Stimulated activated CD8-positive, alpha-beta memory T cell treated with anti-CD3 and anti-CD28 coated beads, Interleukin-12 subunit alpha, Interleukin-12 subunit beta, amount 100 ng/mL, for 24 hours (primary cell): ENCODE results near the gene ZNF496.
"Not testable (repeated sequence)": the region's sequence is repeated elsewhere in the genome, so short reads cannot be mapped to it uniquely, and the experiment has no call there.

Source experiments
- DNase-seq: peaks from one replicate; pipeline ENCODE4 v3.0.0-alpha.2; 2020; ENCODE audit errors: extremely low read depth

Gene ZNF496

DNA sequence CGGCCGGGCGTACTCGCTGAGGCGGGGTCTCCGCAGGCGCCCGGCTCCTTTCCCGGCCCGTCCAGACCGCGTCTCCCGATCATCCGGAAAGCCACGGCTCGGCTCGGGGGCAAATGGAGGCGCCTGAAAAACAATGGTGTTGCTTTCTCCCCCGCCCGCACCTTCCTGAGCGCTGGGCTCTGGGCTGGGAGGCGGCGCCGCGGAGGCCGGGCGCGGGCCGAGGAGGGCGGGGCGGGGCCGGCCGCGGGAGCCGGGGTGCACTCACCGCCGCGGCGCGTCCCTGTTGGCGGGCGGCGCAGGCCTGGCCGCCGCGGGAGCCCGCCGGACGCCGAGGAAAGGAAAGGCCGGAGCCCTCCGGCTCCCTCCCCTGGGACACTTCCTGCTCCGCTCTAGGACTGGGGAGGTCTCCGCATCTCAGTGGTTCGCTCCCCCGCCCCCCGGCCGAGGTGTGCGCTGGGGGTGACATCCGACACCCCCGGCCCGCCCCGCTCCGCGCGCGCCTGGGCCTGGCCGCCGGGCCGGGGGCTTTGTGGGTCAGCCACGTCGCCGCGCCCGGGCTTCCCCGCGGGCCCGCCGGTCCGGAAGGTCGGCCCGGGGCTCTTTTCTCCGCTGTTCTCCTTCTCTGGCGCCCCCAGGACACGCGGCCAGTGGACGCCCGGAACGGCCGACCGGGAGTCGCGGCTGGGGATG is at the start of gene ZNF496:
ZNF496 (minus strand) TSS at position 343 of the 690 bp plus-strand sequence. CDS start 2,289 bp downstream, outside the sequence.
- DNase-seq: no peak

DNA sequence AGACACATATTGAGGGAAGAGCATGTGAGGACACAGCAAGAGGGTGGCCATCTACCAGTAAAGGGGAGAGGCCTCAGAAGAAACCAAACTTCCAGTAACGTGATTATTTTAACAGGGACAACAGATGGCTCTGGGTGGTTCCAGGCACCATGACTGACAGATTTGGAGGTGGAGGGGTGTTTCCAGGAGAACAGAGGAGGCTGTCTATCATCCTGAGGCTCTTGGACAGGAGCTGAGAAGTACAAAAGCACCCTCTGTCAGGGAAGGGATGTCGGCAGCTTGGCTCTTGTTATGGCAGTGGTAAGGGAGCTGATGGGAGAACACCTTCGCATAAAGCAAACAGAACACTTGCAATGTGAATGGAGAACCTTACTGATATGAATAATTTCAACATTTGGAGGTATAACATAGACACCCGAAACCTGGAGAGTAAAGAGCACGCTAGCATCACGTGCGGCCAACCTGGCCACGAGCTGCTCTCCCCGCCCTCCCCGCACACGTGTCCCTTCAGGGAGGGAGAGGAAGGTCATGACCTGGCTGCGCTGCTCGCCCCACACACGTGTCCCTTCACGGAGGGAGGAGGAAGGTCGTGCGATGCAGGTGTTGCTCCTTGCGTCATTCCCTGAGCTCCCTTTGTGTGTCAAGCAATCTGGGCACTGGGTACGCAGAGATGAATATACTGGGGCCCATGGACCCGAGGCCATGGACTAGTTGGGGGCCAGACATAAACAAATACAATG is 46.8 kb upstream of the ZNF496 start:
- DNase-seq: no peak

DNA sequence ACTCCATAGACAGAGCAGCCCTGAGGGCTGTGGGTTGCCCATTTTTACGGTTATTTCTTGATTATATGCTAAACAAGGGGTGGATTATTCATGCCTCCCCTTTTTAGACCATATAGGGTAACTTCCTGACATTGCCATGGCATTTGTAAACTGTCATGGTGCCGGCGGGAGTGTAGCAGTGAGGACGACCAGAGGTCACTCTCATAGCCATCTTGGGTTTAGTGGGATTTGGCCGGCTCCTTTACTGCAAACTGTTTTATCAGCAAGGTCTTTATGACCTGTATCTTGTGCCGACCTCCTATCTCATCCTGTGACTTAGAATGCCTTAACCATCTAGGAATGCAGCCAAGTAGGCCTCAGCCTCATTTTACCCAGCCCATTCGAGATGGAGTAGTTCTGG is 46.0 kb upstream of the ZNF496 start:
- not testable (repeated sequence) for DNase-seq

DNA sequence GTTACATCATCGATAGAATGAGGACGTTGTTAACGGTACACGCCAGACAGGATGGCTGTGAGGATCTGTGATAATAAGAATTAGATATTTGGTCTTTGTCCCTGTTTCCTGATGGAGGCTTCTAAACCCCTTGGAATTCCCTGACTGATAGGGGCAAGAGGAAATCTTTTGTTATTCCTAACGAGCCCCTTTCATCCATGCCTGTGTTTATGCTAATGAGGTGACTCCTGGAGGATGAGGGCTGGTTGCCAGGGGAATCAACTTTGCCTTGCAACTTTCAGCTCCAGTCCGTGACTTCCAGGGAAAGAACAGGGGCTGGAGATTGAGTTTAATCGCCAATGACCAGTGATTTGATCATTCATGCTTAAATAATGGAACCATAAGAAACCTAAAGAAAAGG is 45.0 kb upstream of the ZNF496 start:
- DNase-seq: no peak

DNA sequence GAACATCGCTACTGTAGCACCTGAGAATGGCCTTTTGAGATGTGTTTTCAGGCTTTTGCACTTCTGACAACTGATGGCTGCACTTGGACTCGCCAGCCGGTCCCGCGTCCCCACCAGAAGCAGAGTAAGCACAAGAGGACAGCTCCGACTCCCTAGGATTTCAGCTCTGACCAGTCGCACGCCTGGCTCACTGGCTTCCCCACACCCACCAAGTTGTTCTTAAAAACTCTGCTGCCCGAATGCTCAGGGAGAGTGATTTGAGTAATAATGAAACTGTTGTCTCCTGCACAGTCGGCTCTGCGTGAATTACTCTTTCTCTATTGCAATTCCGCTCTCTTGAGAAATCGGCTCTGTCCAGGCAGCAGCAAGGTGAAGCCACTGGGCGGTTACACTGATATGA is 44.1 kb upstream of the ZNF496 start:
- no peak for DNase-seq

DNA sequence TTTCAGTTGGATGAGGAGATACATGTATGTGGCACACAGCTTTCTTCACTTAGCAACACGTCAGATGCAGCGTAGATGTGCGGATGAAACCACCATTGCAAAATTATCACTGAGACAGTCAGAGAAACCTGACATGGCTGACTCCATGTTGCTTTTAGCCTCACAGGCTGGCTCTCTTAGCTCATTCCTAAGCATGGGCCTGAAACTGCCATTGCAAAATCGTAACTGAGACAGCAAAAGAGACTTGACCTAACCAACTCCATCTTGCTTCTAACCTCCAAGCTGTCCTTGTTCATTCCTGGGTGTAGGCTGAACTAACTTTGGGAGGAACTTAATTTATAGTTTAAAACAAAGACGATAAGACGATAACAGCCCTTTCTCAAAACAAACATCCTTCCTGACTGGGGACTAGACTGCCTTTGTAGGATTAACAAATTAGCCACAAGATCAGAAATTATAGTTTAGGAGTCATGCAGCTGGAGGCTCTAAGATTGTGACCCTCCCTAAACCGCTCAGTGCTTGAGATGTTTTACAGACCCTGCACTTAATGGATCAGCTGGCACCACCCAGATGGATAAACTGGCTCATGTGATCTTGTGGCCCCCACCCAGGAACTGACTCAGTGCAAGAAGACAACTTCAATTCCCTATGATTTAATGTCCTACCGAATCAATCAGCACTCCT is 43.1 kb upstream of the ZNF496 start:
- not testable (repeated sequence) for DNase-seq

DNA sequence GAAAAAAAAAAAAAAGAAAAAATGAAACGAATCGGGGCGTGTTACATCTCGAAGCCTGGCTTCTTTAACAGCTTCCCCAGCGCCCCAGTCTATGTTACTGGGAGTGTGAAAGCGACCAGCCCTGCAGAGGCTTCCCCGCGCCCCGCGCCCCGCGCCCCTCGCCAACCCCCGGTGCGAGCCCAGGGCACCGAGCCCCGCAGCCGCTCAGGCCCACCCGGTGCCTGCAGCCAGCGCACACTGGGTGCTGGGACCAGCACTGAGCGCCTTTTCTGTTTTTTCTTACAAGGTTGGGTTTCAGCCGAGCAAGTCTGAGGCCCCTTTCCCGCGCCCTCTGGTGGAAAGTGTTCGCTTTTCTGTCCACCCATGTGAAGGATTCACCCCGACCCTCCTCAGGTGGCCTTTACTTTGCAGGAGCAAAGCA is 42.1 kb upstream of the ZNF496 start:
- DNase-seq: peak; percentile 26

DNA sequence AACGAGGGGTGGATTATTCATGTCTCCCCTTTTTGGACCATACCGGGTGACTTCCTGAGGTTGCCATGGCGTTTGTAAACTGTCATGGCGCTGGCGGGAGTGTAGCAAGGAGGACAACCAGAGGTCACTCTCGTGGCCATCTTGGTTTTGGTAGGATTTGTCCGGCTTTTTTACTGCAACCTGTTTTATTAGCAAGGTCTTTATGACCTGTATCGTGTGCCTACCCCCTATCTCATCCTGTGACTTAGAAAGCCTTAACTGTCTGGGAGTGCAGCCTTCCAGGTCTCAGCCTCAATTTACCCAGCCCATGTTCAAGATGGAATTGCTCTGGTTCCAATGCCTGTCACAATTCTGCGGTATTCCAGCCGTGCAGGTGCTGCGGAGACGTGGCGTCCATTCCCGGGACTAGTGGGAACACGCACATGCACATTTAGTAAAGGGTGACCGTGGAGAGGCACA is 40.2 kb upstream of the ZNF496 start:
- no peak for DNase-seq

DNA sequence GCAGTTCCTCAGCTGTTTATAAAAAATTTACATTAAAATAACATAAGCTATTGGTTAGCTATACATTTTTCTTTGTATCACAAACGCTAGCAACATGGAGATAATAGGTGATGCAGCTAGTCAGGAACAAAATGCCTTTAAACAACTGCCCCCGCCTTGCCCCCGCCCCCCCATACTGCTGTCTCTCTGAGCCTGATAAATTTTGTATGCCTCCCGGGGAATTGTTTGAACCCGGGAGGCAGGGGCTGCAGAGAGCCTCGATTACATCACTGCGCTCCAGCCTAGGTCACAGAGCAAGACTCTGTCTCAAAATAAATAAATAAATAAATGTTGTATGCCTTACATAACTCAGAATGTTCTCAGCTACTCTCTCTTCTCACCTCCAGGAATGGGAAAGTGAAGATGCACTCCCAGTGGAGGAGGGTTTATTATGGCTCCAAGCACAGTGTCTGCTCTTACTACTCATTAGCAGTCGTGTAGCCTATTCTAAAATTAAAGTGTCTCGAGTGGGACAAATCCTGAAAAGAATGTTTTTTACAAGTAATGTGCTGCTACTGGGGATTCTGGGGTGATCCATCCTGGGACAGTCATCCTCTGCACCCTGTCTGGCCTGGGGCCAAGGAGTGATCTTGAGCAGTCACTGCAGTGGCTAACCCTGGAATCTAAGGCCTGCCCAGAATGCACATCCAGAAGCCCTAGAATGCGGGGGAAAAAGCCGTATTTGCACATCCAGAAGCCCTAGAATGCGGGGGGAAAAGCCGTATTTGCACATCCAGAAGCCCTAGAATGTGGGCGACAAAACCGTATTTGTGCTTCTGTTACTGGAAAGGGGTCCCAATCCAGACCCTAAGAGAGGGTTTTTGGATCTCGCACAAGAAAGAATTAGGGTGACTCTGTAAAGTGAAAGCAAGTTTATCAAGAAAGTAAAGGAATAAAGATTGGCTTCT is 39.4 kb upstream of the ZNF496 start:
- DNase-seq: no peak

DNA sequence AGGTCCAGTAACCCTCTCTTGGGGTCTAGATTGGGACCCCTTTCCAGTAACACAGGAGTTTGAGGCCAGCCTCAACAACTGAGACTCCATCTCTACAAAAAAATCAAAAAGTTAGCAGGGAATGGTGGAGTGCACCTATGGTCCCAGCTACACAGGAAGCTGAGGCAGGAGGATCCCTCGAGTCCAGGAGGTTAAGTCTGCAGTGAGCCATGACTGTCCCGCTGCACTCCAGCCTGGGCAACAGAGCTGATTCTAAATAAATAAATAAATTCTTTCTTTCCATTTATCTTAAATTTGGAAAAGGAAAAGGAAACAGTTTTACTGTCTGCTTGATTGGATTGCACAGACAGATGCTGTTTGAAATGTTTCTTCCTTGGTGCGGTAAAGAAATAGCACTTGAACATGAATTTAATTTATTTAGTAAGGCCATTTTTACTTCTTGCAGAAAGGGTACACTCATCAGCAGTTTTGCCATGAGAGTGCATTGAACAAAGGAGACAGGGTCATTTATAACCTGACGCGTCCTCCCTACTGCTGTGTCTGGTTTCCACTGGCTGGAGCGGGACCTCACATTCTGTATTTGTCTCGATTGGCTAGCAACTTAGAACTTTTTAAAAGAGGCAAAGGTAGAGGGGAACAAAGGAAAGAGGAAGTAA is 37.0 kb upstream of the ZNF496 start:
- DNase-seq: no peak

DNA sequence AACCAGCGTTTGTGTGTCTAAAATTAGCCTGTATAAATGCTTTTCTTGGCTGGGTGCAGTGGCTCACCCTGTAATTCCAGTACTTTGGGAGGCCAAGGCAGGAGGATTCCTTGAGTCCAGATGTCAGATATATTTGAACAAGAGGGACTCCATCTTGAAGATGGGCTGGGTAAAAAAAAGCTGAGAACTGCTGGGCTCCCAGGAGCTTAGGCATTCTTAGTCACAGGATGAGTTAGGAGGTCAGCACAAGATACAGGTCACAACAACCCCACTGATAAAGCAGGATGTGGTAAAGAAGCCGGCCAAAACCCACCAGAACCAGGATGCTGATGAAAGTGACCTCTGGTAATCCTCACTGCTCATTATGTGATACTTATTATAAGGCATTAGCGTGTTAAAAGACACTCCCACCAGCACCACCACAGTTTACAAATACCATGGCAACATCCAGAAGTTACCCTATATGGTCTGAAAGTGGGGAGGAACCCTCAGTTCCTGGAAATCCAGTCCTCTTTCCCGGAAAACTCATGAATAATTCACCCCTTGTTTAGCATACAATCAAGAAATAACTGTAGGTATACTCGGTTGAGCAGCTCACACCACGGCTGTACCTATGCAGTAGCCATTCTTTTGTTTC is 36.2 kb upstream of the ZNF496 start:
- DNase-seq: no peak

DNA sequence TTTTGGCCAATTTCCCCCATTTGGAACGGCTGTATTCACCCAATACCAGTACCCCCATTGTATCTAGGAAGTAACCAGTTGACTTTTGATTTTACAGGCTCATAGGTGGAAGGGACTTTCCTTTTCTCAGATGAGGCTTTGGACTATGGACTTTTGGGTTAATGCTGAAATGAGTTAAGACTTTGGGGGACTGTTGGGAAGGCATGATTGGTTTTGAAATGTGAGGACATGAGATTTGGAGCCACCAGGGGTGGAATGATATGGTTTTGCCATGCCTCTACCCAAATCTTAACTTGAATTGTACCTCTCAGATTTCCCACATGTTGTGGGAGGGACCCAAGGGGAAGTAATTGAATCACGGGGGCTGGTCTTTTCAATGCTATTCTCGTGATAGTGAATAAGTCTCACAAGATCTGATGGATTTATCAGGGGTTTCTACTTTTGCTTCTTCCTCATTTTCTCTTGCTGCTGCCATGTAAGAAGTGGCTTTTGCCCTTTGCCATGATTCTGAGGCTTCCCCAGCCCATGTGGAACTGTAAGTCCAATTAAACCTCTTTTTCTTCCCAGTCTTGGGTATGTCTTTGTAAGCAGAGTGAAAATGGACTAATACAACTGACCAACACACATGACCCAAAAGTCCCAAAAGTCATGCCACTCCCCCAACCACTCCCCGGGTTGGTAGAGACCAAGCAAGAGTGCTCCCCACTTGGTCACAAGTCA is 35.4 kb upstream of the ZNF496 start:
- no peak for DNase-seq

DNA sequence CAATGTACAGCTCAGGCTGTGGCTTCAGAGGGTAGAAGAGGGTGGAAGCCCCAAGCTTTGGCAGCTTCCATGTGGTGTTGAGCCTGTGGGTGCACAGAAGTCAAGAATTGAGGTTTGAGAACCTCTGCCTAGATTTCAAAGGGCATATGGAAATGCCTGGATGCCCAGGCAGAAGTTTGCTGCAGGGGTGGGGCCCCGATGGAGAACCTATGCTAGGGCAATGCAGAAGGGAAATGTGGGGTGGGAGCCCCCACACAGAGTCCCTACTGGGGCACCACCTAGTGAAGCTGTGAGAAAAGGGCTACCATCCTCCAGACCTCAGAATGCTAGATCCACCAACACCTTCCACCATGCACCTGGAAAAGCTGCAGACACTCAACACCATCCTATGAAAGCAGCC is 34.7 kb upstream of the ZNF496 start:
- DNase-seq: not testable (repeated sequence)

DNA sequence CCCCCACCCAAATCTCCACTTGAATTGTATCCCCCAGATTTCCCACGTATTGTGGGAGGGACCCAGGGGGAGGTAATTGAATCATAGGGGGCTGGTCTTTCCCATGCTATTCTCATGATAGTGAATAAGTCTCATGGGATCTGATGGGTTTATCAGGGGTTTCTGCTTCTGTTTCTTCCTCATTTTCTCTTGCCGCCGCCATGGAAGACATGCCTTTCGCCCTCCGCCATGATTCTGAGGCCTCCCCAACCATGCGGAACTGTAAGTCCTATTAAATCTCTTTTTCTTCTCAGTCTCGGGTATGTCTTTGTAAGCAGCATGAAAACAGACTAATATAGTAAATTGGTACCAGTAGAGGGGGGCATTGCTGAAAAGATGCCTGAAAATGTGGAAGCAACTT is 33.4 kb upstream of the ZNF496 start:
- DNase-seq: no peak

DNA sequence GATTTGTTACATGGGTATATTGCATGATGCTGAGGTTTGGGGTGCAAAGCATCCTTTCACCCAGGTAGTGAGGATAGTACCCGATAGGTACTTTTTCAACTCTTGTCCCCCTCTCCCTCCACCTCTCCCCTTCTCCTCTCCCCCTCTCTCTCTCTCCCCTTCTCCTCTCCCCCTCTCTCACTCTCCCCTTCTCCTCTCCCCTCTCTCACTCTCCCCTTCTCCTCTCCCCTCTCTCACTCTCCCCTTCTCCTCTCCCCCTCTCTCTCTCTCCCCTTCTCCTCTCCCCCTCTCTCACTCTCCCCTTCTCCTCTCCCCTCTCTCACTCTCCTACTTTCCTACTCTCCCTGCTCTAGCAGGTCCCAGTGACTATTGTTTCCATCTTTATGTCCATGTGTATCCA is 31.3 kb upstream of the ZNF496 start:
- DNase-seq: not testable (repeated sequence)

DNA sequence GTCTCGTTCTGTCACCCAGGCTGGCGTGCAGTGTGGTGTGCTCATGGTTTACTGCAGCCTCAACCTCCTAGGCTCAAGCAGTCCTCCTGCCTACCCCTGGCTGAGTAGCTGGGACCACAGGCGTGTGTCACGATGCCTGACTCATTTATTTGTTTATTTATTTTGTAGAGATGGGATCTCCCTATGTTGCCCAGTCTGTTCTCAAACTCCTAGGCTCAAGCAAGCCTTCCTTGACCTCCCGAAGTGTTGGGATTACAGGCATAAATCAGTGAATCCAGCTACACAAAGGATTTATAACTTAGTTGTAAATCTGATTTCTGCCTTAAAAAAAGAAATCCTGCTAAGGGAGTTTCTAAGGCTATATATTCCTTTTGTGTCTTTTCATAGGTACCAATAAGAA is 30.5 kb upstream of the ZNF496 start:
- no peak for DNase-seq

DNA sequence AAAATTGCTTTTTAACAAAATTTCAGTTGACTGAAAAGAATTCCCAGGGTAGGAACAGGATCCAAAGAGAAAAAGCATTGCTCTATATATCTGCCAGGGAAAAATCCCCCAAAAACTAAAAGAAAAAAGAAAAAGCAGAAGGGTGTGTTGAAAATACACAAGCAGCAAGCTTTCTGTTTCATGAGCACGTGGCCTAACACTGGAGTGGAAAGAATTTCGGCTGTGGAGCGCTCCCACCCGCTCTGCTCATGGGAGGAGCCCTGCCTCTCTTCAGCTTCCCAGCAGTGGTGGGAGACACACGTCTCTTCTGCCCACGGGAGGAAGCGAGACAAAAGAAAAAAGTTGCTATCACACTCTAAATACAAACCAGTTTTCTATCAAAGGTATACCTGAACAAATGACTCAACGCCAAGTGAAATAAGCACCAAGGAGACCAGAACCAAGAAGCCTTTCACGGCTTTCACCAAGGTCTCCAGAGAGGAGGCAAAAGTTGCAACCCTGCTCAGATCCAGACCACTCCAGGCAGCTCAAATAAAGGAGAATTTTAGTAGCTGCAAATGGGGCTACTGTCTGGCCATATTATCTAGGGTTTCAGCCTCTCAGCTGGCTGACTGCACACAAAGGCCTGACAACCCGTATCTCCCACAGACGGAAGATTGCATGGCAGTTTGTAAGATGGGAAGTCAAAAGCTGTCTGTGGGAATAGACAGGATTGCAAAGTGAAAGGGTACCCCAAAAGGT is 29.5 kb upstream of the ZNF496 start:
- DNase-seq: no peak

DNA sequence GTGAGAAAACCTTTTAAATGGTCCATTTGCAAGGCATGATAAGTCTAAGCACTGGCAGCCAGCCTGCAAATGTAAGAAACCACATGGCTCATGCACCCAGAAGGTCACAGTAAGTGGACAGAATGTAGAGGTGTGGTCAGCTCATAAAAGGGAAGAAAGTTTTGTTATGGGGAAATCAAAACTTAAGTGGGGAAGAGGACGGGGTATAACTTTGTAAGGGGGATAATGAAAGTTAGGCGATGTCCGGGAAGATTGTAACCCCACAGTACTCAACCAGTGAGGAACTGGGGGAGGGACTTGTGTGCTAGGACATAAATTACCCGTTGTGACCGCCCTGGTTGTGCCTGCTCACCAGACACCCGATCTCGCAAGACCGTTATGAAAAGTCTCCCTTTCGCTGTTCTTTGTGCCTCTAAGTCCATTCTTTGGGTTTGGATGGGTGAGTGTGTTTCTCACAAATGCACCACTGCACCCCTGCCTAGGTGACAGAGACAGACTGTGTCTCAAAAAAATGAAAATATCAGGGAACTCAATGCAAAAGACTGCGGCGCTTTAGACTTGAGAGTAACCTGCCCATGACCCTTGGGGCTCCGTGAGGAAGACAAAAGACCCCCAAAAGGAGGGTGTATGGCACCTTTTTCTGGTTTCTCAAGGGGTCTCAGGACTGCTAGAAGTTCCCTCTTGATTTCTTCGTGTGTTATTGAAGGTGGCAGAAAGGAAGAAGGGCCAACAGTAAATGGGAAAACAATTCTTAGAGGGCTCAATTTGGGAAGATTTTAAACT is 28.6 kb upstream of the ZNF496 start:
- no peak for DNase-seq
